ENCODE data around the gene EID3. TPM values are rescaled to one million over a fixed set of nuclear protein-coding genes. Genes with fewer than 3 reads are reported as not detected.

The EID3 gene
- total and polyA plus RNA-seq, 2 donors (not counting 1 experiment from before 2014, with no cell fraction given), result 6.4 to 9.4 TPM

DNA sequence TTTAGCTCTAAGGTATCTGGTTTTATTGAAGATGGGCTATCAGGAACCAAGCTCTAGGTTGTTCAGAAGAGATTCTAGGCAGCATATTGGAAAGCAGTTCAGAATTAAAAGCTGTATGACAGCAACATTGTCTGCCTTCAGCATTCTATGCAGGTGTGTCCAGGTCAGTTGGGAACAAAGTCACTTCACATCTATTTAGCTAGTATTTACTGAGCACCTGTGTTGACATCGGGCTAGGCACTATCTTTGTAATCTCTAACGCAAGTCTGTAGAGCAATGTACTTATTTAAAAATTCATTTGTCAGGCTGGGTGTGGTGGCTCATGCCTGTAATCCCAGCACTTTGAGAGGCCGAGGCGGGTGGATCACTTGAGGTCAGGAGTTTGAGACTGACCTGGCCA lies 6.8 kb upstream of the EID3 start:
- Histone ChIP-seq H3K27me3 (replicated peaks in 1 of 4; ENCODE audit: control extremely low read depth in 1 of 4, control insufficient read depth in 3 of 4, insufficient read depth in 4 of 4, low read length in 3 of 4) (no peaks in the 10 kb centered on the region), H3K9me3 (ENCODE audit: control extremely low read depth in 1 of 3, control insufficient read depth in 2 of 3, insufficient read depth in 1 of 3, low read length in 2 of 3) (no peaks in the 10 kb centered on the region), H3K27ac (ENCODE audit: low read length in 2 of 2) (no peak overlapping the region), H3K36me3 (replicated peaks in 1 of 2; ENCODE audit: control extremely low read depth in 1 of 2, control insufficient read depth in 1 of 2, extremely low read depth in 1 of 2, insufficient read depth in 2 of 2, low read length in 1 of 2) (peaks cover 9% of the 10 kb centered on the region in 2 experiments), H3K4me2 (replicated peaks; ENCODE audit: low read depth, low read length, poor library complexity, severe bottlenecking) (no peak overlapping the region), H3K79me2 (ENCODE audit: control insufficient read depth, insufficient read depth, low read length) (peaks cover 57% of the 10 kb centered on the region), H3K4me1 (ENCODE audit: control insufficient read depth in 2 of 2, insufficient read depth in 2 of 2, low read length in 2 of 2) (no peaks in the 10 kb centered on the region), H3K9ac (ENCODE audit: low read length) (no peak overlapping the region), H3K4me3 (ENCODE audit: control extremely low read depth in 1 of 5, extremely low read depth in 1 of 5, insufficient read depth in 1 of 5, low read depth in 2 of 5, low read length in 4 of 5) (no peak overlapping the region), H4K20me1 (ENCODE audit: control insufficient read depth, insufficient read depth, low read length, poor library complexity, severe bottlenecking) (no peaks in the 10 kb centered on the region), H2AFZ (ENCODE audit: insufficient read depth, low read depth, low read length, poor library complexity, severe bottlenecking) (no peak overlapping the region)
- ChIA-PET CTCF (no interaction called here), POLR2A (interaction anchor here (1.4 kb wide), 1 partner anchor 10 kb away, joined by 4 read pairs; no protein-coding TSS in a partner anchor)
- no peak for TF ChIP-seq EZH2 (IDR thresholded peaks at IDR 0.05; ENCODE audit: borderline replicate concordance, insufficient read depth, low read depth, low read length, poor library complexity, severe bottlenecking)
- TF ChIP-seq, protein P1, sequence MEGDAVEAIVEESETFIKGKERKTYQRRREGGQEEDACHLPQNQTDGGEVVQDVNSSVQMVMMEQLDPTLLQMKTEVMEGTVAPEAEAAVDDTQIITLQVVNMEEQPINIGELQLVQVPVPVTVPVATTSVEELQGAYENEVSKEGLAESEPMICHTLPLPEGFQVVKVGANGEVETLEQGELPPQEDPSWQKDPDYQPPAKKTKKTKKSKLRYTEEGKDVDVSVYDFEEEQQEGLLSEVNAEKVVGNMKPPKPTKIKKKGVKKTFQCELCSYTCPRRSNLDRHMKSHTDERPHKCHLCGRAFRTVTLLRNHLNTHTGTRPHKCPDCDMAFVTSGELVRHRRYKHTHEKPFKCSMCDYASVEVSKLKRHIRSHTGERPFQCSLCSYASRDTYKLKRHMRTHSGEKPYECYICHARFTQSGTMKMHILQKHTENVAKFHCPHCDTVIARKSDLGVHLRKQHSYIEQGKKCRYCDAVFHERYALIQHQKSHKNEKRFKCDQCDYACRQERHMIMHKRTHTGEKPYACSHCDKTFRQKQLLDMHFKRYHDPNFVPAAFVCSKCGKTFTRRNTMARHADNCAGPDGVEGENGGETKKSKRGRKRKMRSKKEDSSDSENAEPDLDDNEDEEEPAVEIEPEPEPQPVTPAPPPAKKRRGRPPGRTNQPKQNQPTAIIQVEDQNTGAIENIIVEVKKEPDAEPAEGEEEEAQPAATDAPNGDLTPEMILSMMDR (IDR thresholded peaks at IDR 0.05), result no peak
- DNase-seq (no peak), ATAC-seq (ENCODE audit: low read depth) (no peak)
- intact Hi-C loops (cut with micrococcal nuclease), result no loop called here
- WGBS (ENCODE audit: insufficient coverage), result 100% methylated on average over 1 of the region's 4 CpGs
- H3K4me1 Mint-ChIP-seq, result peaks cover 14% of the 10 kb centered on the region
- no peak overlapping the region for H3K4me3 Mint-ChIP-seq
- no peak overlapping the region for H3K27ac Mint-ChIP-seq
- H3K9me3 Mint-ChIP-seq (ENCODE audit: insufficient read depth), result no peaks in the 10 kb centered on the region
- H3K27me3 Mint-ChIP-seq, result no peaks in the 10 kb centered on the region

DNA sequence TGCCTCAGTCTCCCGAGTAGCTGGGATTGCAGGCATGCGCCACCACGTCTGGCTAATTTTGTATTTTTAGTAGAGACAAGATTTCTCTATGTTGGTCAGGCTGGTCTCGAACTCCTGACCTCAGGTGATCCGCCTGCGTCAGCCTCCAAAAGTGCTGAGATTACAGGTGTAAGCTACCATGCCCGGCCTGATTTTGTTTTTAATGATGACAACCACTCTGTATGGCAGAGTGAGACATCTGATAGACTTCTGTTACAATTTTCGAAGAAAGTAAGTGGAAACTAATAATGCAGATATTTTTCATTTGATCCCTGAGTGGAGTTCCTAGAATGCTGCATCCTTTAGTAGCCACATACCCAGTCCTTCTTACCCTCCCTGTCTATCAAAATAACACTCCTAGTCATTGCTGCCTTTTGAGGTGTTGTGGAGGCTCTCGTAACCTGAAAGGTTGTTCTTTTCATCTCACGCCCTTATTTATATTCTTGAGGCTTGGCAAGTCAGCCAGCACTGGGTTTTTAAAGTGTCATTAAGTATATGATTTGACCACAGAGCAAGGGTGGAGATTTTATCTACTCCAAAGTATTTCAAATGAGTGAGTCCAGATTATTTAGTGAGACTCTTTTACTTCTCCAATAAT lies 5.9 kb upstream of the EID3 start:
- Histone ChIP-seq H4K20me1 (ENCODE audit: control insufficient read depth, insufficient read depth, low read length, poor library complexity, severe bottlenecking) (peaks cover 2% of the 10 kb centered on the region), H3K4me2 (replicated peaks; ENCODE audit: low read depth, low read length, poor library complexity, severe bottlenecking) (no peak overlapping the region), H3K4me3 (ENCODE audit: control extremely low read depth in 1 of 5, extremely low read depth in 1 of 5, insufficient read depth in 1 of 5, low read depth in 2 of 5, low read length in 4 of 5) (no peak overlapping the region), H3K9ac (ENCODE audit: low read length) (no peak overlapping the region), H3K27ac (ENCODE audit: low read length in 2 of 2) (no peak overlapping the region), H3K4me1 (ENCODE audit: control insufficient read depth in 2 of 2, insufficient read depth in 2 of 2, low read length in 2 of 2) (no peaks in the 10 kb centered on the region), H3K36me3 (replicated peaks in 1 of 2; ENCODE audit: control extremely low read depth in 1 of 2, control insufficient read depth in 1 of 2, extremely low read depth in 1 of 2, insufficient read depth in 2 of 2, low read length in 1 of 2) (peaks cover 5 to 9% of the 10 kb centered on the region in 2 experiments), H2AFZ (ENCODE audit: insufficient read depth, low read depth, low read length, poor library complexity, severe bottlenecking) (no peak overlapping the region), H3K27me3 (replicated peaks in 1 of 4; ENCODE audit: control extremely low read depth in 1 of 4, control insufficient read depth in 3 of 4, insufficient read depth in 4 of 4, low read length in 3 of 4) (no peaks in the 10 kb centered on the region), H3K79me2 (ENCODE audit: control insufficient read depth, insufficient read depth, low read length) (peaks cover 49% of the 10 kb centered on the region), H3K9me3 (ENCODE audit: control extremely low read depth in 1 of 3, control insufficient read depth in 2 of 3, insufficient read depth in 1 of 3, low read length in 2 of 3) (no peaks in the 10 kb centered on the region)
- peaks cover 17% of the 10 kb centered on the region for H3K4me1 Mint-ChIP-seq
- ChIA-PET CTCF (no interaction called here), POLR2A (no interaction called here)
- H3K27me3 Mint-ChIP-seq, result no peaks in the 10 kb centered on the region
- H3K27ac Mint-ChIP-seq, result no peak overlapping the region
- DNase-seq, result no peak
- intact Hi-C loops (cut with micrococcal nuclease), result no loop called here
- no peaks in the 10 kb centered on the region for H3K9me3 Mint-ChIP-seq (ENCODE audit: insufficient read depth)
- no peak for TF ChIP-seq EZH2 (IDR thresholded peaks at IDR 0.05; ENCODE audit: borderline replicate concordance, insufficient read depth, low read depth, low read length, poor library complexity, severe bottlenecking)
- TF ChIP-seq, protein P1 (IDR thresholded peaks at IDR 0.05), result no peak
- H3K4me3 Mint-ChIP-seq, result no peak overlapping the region
- whole genome bisulfite sequencing (ENCODE audit: insufficient coverage), result 100% methylated on average over 4 of the region's 10 CpGs
- ATAC-seq (ENCODE audit: low read depth), result no peak

Measured in B cell (primary cell).